NCI-H146 (cell line): Measurements from ENCODE around the gene COL6A3.

Source experiments
- DNase-seq: peaks from one replicate; lab custom pipeline; 2025; lab: John Stamatoyannopoulos, UW

Gene COL6A3

GRCh38 chr2:237440819-237441281, 26.9 kb upstream of the COL6A3 start:
- no peak for DNase-seq

- DNase-seq: peak; percentile 95
Observed at GRCh38 chr2:237438080-237438940, 24.3 kb upstream of the COL6A3 start.

GRCh38 chr2:237437566-237437965, 23.6 kb upstream of the COL6A3 start:
- DNase-seq: peak; percentile 28

- no peak for DNase-seq
Observed at GRCh38 chr2:237435844-237436587, 22.1 kb upstream of the COL6A3 start.

GRCh38 chr2:237434866-237435311, 20.9 kb upstream of the COL6A3 start:
- DNase-seq: no peak

GRCh38 chr2:237433920-237434676, 20.1 kb upstream of the COL6A3 start:
- peak; percentile 37 for DNase-seq

GRCh38 chr2:237432484-237433092, 18.6 kb upstream of the COL6A3 start:
- DNase-seq: no peak

- no peak for DNase-seq
Observed at GRCh38 chr2:237431837-237432236, 17.9 kb upstream of the COL6A3 start.

- no peak for DNase-seq
Observed at GRCh38 chr2:237431372-237431771, 17.4 kb upstream of the COL6A3 start.

- DNase-seq: no peak
Observed at GRCh38 chr2:237430861-237431260, 16.9 kb upstream of the COL6A3 start.

GRCh38 chr2:237429753-237430152, 15.8 kb upstream of the COL6A3 start:
- no peak for DNase-seq

GRCh38 chr2:237427769-237428506, 14.0 kb upstream of the COL6A3 start:
- DNase-seq: no peak

- no peak for DNase-seq
Observed at GRCh38 chr2:237426517-237426916, 12.6 kb upstream of the COL6A3 start.

GRCh38 chr2:237425320-237425719, 11.4 kb upstream of the COL6A3 start:
- no peak for DNase-seq

GRCh38 chr2:237424544-237424943, 10.6 kb upstream of the COL6A3 start:
- no peak for DNase-seq

- no peak for DNase-seq
Observed at GRCh38 chr2:237423891-237424290, 9.9 kb upstream of the COL6A3 start.

GRCh38 chr2:237422309-237422708, 8.3 kb upstream of the COL6A3 start:
- peak; percentile 13 for DNase-seq

- peak; percentile 79 for DNase-seq
Observed at GRCh38 chr2:237421542-237422116, 7.7 kb upstream of the COL6A3 start.

- DNase-seq: no peak
Observed at GRCh38 chr2:237418300-237418699, 4.3 kb upstream of the COL6A3 start.

- no peak for DNase-seq
Observed at GRCh38 chr2:237412988-237413776, 782 bp downstream of the COL6A3 start.
